GOT3 (cell line): ENCODE results near the gene KCNH5.

Experiments
- DNase-seq: peaks from one replicate; lab custom pipeline; 2025; ENCODE audit warnings: mixed read lengths; lab: John Stamatoyannopoulos, UW

The KCNH5 gene

GRCh38 chr14:62988967-62989366 lies 56.3 kb downstream of the KCNH5 start:
- DNase-seq: no peak

- no peak for DNase-seq
Measured at GRCh38 chr14:62983821-62984220, 61.4 kb downstream of the KCNH5 start.

- no peak for DNase-seq
Measured at GRCh38 chr14:62980693-62981092, 64.6 kb downstream of the KCNH5 start.

GRCh38 chr14:62957562-62957961 lies 87.7 kb downstream of the KCNH5 start:
- DNase-seq: no peak

DNA sequence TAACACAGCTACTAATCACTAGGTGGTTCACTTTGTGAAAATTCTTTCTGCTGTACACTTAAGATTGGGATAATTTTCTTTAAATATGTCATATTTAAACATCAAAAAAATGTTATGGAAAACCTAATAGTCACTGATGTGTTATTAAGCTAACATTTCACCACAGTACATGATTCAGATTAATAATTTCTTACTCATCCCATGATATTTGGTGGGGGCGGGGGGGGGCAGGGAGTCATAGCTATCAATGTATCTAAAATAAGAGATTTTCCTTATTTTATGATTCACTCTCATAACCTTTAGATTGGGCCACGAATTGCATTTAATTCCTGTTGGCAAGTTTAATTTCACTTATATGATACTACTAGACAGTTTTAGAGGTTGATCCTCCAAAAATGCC lies 88.8 kb downstream of the KCNH5 start:
- DNase-seq: no peak

- no peak for DNase-seq
Measured at GRCh38 chr14:62954165-62954564, 91.1 kb downstream of the KCNH5 start.

- DNase-seq: no peak
Measured at GRCh38 chr14:62952226-62952625, 93.0 kb downstream of the KCNH5 start.

DNA sequence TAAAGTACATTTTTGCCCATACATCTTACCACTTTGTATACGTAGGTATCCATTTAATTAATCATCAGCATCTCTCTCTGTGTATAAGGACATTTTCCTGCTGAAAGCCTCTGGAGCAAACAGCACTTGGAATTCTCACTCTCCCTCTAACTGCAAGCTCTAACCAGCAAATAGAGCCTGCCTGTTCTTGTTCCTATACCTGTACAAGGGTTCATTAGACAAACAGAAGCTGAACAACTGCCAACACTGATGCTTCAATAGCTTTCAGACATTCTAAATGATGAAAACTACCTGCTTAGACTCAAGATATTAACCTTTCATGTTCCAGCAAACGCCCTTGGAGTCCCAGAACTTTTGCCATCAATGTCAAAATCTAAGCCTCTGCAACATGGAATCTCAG lies 98.0 kb downstream of the KCNH5 start:
- DNase-seq: no peak

DNA sequence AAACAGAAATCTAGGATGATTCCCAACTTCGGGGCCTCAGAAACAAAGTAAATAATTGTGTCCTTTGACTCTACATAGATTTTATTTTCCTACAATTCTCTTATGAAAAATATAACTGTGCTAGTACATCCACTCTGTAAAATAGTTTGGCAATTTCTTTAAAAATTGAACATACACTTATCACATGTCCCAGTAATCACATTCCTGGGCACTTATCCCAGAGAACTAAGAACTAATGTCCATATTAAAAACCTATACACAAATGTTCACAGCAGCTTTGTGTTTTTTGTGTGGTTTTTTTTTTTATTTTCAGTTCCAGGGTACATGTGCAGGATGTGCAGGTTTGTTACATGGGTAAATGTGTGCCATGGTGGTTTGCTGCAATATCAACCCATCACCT lies 99.0 kb downstream of the KCNH5 start:
- no peak for DNase-seq

- no peak for DNase-seq
Measured at GRCh38 chr14:62943202-62943601, 102.1 kb downstream of the KCNH5 start.

DNA sequence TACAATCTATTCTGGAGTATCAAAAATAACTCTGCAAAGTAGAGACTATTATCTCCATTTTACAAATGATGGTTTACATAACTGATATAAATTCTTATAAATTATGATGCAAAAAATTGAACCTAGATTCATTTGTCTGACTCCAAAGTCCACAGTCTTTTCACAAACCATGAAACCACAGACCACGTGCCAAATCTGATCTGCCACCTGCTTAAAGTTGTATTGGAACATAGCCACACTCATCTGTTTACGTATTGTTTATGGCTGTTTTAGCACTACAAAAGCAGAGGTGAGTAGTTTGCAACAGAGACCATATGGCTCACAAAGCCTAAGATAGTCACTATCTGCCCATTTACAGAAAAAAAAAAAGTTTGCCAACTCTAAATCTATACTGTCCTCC lies 105.3 kb downstream of the KCNH5 start:
- DNase-seq: no peak

GRCh38 chr14:62938778-62939177 lies 106.5 kb downstream of the KCNH5 start:
- DNase-seq: no peak

- DNase-seq: no peak
Measured at GRCh38 chr14:62934439-62934838, 110.8 kb downstream of the KCNH5 start.

DNA sequence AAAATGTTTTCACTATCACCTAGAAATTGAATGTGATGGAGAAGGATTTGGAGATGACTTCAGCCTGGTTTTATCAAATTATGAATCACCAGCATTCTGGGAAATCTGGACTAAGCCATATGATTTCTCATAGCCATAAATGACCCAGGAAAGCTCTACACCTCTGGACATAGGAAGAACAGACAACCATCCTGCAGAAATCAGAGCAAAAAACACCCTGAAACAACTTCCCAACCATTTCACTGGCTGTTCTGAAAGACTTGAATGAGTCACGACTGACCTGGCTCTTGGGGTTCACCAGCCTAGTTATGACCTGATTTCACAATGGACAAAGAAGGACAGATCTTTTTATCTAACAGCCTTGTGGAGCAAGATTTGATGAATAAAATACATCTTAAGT lies 123.8 kb downstream of the KCNH5 start:
- no peak for DNase-seq

- no peak for DNase-seq
Measured at GRCh38 chr14:62916551-62916950, 128.7 kb downstream of the KCNH5 start.

GRCh38 chr14:62914873-62915272 lies 130.4 kb downstream of the KCNH5 start:
- DNase-seq: no peak

DNA sequence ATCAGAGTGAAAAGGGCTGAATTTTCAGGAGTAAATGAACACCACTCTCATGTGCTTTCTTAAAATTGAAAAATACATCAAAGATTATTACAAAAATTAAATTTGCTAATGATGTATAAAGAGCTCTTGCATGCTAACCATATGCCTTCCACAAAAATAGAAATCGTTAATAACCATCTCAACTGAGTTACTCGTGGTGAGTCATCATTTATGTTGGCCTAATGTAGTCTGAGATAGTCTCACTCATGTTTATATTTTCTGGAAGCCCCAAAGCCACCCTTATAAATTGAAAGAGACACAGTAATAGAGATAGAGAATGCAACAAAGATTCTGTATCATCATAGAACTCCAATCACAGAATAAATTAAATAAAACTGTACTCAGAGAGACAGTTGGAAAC lies 131.2 kb downstream of the KCNH5 start:
- no peak for DNase-seq

GRCh38 chr14:62908506-62908905 lies 136.8 kb downstream of the KCNH5 start:
- no peak for DNase-seq

DNA sequence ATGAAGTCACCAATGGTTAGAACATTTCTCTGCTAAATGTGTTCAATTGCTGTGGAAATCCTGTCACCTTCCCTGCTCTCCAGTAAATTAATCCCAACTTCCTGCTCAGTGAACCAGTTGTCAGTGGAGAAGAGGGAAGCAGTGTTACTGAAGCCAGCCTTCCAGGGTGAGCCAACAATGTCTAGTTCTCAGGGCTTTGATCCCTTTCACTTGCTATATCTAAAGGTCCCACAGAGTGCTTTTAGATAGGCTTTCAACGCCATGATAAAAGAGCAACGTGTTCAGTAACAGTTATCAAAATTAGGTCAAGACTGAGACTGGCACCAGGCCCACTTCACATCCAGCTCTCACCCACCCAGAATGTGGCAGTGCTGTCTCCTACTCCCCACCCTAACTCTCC lies 139.7 kb downstream of the KCNH5 start:
- no peak for DNase-seq

GRCh38 chr14:62897771-62898170 lies 147.5 kb downstream of the KCNH5 start:
- DNase-seq: no peak

DNA sequence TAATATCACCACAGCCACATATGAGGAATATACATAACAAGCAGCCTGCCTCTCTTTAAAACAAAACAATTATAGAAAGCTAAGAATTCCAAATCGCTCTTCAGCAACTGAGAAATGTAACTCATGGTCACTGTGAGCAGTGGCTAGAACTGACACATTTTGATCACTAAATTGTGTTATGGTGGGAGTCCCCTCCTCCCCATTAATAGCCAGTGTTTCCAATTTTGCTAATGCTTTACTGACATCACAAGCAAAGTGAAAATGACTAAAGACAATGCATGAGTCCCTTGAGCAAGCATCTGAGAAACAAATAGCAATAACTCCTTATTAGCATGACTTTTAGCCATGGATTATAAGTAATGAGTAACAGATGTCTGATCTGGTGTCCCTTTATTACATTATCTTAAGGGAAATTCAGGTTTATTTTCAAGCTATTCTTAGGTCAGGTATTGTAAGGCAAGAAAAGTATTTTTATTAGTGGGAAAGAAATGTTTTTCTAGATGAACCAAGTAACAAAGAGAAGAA lies 148.3 kb downstream of the KCNH5 start:
- no peak for DNase-seq

DNA sequence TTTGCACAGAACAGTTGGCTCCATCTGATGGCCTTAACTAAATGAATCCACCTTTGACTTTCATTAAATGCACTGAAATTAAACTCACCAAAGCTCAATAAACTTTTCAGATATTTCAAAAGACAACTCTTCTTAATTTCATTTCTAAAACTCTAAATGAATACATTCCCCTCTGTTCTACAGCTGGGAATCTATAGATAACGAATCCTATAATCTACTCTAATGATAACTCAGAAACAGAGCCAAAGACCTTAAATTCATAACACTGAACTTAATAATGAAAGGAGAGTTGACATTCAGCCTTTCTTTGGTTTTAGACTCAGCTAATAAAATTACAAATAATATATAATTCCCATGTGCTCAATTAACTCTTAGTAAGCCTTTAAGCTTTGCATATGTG lies 150.5 kb downstream of the KCNH5 start:
- no peak for DNase-seq

- no peak for DNase-seq
Measured at GRCh38 chr14:62889364-62889763, 155.9 kb downstream of the KCNH5 start.

- no peak for DNase-seq
Measured at GRCh38 chr14:62886461-62886860, 158.8 kb downstream of the KCNH5 start.

- no peak for DNase-seq
Measured at GRCh38 chr14:62885451-62885850, 159.8 kb downstream of the KCNH5 start.
